HG03378 (cell line): ENCODE data around the gene PNKD.
A peak's percentile ranks its signal among the peaks of the same experiment; 100 is the strongest.

Experiments used
- ATAC-seq: cut with Tn5 transposase; IDR thresholded peaks from one replicate; pipeline ENCODE4 v1.9.1; 2021; ENCODE audit warnings: mild to moderate bottlenecking, moderate library complexity; ENCODE audit not compliant: unreplicated experiment

Gene PNKD

GRCh38 chr2:218394298-218395089 is 124.2 kb downstream of the PNKD start:
- no peak for ATAC-seq

DNA sequence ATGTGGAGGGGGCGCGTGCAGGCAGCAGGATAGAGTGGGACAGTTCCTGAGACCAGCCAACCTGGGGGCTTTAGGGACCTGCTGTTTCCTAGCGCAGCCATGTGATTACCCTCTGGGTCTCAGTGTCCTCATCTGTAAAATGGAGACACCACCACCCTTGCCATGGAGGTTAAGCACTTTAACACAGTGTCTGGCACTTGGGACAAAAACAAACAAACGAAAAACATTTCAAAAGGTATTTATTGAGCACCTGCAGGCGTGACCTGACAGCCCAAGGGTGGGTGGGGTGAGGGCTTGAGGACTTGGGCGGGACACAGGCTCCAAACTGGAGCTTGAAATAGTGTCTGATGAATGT is 124.7 kb downstream of the PNKD start:
- ATAC-seq: no peak

- no peak for ATAC-seq
These were observed 125.1 kb downstream of the PNKD start for GRCh38 chr2:218395456-218395825.

DNA sequence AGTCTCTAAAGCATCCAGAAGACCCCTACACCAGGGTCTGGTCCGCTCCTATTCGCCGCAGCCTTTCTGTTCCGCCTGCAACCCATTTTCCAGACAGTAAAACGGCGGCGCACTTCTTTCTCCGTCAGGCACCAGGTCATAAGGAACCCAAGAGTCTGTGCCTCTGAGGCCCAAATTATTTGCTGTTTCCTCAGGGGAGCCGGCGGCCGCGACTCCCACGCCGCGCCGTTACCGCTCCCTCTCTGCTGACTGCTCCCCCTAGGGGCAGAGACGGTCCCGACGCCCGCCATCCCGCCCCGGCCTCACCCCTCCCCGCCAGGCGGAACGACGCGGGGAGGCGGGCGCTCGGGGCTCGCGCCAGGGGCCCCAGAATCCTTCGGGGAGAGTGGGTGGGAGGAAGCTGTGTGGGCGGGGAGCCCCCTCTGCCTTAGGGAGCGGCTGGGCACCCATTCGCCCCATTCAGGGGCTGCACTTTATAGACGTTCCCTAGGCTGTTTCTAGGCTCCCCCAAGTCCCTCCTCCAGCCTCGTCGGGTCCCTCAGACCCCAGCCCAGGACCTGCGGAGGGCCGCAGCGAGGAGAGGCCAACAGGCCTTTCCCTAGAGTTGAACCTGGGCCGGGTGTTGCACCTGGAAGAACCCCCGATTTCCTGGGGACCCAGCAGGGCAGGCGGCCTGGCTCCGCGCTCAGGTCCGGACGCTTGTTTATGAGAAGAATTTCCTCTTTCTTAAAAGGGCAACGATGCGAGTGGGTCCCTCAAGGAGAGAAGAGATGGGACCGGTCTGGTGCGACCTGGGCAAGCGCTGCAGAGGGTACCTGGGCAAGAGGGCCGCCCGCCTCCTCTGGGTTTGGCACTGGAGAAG is 125.7 kb downstream of the PNKD start:
- ATAC-seq: peak; percentile 37
